GM12891 (cell line): ENCODE data around the gene ARPC3.

Source experiments
- POLR2A ChIP-seq: IDR thresholded peaks from 2 replicates; pipeline ENCODE4 v1.6.1; 2011; ENCODE audit warnings: low read depth, low read length, control low read depth
- POLR2AphosphoS5 ChIP-seq: IDR thresholded peaks from 2 replicates; pipeline ENCODE4 v1.6.1; 2011; ENCODE audit warnings: low read depth, low read length, control low read depth
- SPI1 ChIP-seq: IDR thresholded peaks from 2 replicates; pipeline ENCODE4 v1.6.1; 2011; ENCODE audit warnings: low read depth, low read length, control low read depth
- TAF1 ChIP-seq: IDR thresholded peaks from 2 replicates; pipeline ENCODE4 v1.6.1; 2011; ENCODE audit warnings: low read depth, low read length, control low read depth

DNA sequence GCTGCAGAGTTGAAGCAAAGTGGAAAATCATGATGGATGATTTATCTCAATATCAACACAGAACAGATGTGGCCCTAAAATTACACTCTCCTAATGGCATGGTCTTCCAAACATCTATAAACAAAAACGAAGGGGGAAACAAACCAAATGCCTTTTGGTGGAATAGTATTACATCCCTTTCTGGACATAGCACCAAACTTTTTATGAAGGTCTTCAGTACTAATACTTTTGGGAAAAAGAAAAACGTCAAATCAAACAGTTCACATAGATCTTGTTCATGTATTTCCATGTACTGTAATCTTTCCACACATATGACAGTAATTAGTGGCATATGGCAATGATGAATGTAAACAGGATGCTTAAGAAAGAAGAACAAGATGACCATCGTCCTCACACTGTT is 23.7 kb downstream of the ARPC3 start:
- TF ChIP-seq POLR2AphosphoS5 (no peak), POLR2A (no peak), SPI1 (no peak), TAF1 (no peak)
